Upper lobe of left lung (tissue), 6 donors: ENCODE measurements around the gene ITGAD. TPM values are rescaled to one million over a fixed set of nuclear protein-coding genes. Genes with fewer than 3 reads are reported as not detected.
A peak's percentile ranks its signal among the peaks of the same experiment; 100 is the strongest.

Source experiments
- ATAC-seq, 2 donors: fragments of 200-7000 bp; cut with Tn5 transposase; one replicate each; pipeline ENCODE4 v1.9.1; 2022; ENCODE audit warnings: mild to moderate bottlenecking in 2 of 2, moderate library complexity in 2 of 2; ENCODE audit not compliant: low FRiP score in 2 of 2
- DNase-seq, 2 donors: peaks; one replicate each; pipeline ENCODE4 v3.0.0-alpha.2; 2019 to 2020
- H3K27ac ChIP-seq, 4 donors: fragments of 200-600 bp; sonication (generic); one replicate each; pipeline ENCODE4 v1.5.1; 2016 to 2019
- H3K27me3 ChIP-seq, 4 donors: fragments of 200-600 bp; sonication (generic); one replicate each; pipeline ENCODE4 v1.5.1; 2017 to 2019
- H3K36me3 ChIP-seq, 4 donors: fragments of 200-600 bp; sonication (generic); one replicate each; pipeline ENCODE4 v1.5.1; 2016 to 2019
- H3K4me1 ChIP-seq, 4 donors: fragments of 200-600 bp; sonication (generic); one replicate each; pipeline ENCODE4 v1.5.1; 2018 to 2019
- H3K4me3 ChIP-seq, 4 donors: fragments of 200-600 bp; sonication (generic); one replicate each; pipeline ENCODE4 v1.5.1; 2017 to 2019; ENCODE audit warnings: mild to moderate bottlenecking in 2 of 4, moderate library complexity in 1 of 4
- H3K9me3 ChIP-seq, 4 donors: fragments of 200-600 bp; sonication (generic); one replicate each; pipeline ENCODE4 v1.5.1; 2018 to 2019
- CTCF ChIP-seq, 6 experiments: fragments of 450-650 bp in 4 of 6; fragments of 200-600 bp in 2 of 6; sonication (generic) in 2 of 6; IDR thresholded peaks; one replicate each; pipeline ENCODE4 v1.5.1; 2016 to 2019; ENCODE audit warnings: antibody characterized with exemption in 6 of 6
- EP300 ChIP-seq, 4 donors: sonication (generic); formaldehyde crosslinking; IDR thresholded peaks; one replicate each; pipeline ENCODE4 v1.5.1; 2017; ENCODE audit warnings: antibody characterized with exemption in 4 of 4, control low read depth in 2 of 4
- POLR2A ChIP-seq, 4 donors: fragments of 450-650 bp; IDR thresholded peaks; one replicate each; pipeline ENCODE4 v1.5.1; 2016 to 2017; ENCODE audit warnings: antibody characterized with exemption in 4 of 4, mild to moderate bottlenecking in 2 of 4
- POLR2AphosphoS5 ChIP-seq, 2 donors: sonication (generic); formaldehyde crosslinking; IDR thresholded peaks; one replicate each; pipeline ENCODE4 v1.5.1; 2017; ENCODE audit warnings: antibody characterized with exemption in 2 of 2
- WGBS, 2 donors: methylation state at CpG; one replicate each; pipeline ENCODE4 v1.1.5; 2017 to 2018; 5-methylcytosine and 5-hydroxymethylcytosine counted together
- total RNA-seq, 6 donors: library from RNA; depleted of rRNA in 4 of 6; stranded (reverse); fragments of >200 nt in 4 of 6; gene quantifications; one replicate each; pipeline versions ENCODE4 v1.1.0 to v1.2.1, GENCODE V29; 2016 to 2021
- donor health status: DM: no; HTN: no; CAD: no; lungs with moderate emphysema.
- donor health status: DM: no; HTN: yes; CAD: no; lungs with severe emphysema.

Gene ITGAD
- total RNA-seq, 6 donors from 2014 or later, result 0.15 to 0.69 (median 0.52) TPM; not detected in 3

DNA sequence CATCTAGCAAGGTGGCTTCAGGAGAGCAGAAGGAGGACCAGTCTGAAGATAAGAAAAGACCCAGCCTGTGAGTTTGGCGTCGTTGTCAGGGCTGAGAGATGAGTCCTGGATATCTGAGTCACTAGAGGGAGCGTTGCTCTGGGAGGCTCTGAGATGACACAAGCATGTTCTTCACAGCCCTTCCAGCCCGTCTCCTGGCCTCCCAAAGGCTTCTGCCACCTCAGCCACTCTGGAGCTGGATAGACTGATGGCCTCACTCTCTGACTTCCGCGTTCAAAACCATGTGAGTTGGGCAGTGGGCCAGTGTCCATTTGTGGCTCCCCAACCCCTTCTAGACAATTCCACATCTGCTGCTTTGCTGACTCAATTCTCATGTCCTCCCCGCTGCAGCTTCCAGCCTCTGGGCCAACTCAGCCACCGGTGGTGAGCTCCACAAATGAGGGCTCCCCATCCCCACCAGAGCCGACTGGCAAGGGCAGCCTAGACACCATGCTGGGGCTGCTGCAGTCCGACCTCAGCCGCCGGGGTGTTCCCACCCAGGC is 81.1 kb downstream of the ITGAD start:
- Histone ChIP-seq H3K4me1 (peaks cover 21 to 59% (median 30%) of the 10 kb centered on the region in 4 donors), H3K9me3 (no peaks in the 10 kb centered on the region), H3K4me3 (no peak overlapping the region), H3K36me3 (peaks cover 0 to 50% (median 14%) of the 10 kb centered on the region in 4 donors), H3K27ac (no peak overlapping the region), H3K27me3 (no peaks in the 10 kb centered on the region)
- no peak for ATAC-seq
- no peak for DNase-seq
- TF ChIP-seq CTCF (IDR thresholded peaks at IDR 0.05) (no peak), POLR2AphosphoS5 (IDR thresholded peaks at IDR 0.05) (no peak), POLR2A (IDR thresholded peaks at IDR 0.05) (no peak), EP300 (IDR thresholded peaks at IDR 0.05) (no peak)
- 81 to 87% methylated on average over 12 of the region's 12 CpGs for WGBS, 2 donors

GRCh38 chr16:31474773-31475738 is 81.9 kb downstream of the ITGAD start:
- Histone ChIP-seq H3K9me3 (no peaks in the 10 kb centered on the region), H3K4me1 (peaks cover 21 to 59% (median 30%) of the 10 kb centered on the region in 4 donors), H3K4me3 (no peak overlapping the region), H3K27ac (no peak overlapping the region), H3K36me3 (peaks cover 0 to 50% (median 14%) of the 10 kb centered on the region in 4 donors), H3K27me3 (no peaks in the 10 kb centered on the region)
- DNase-seq, result no peak
- TF ChIP-seq POLR2A (IDR thresholded peaks at IDR 0.05) (no peak), POLR2AphosphoS5 (IDR thresholded peaks at IDR 0.05) (no peak), EP300 (IDR thresholded peaks at IDR 0.05) (no peak), CTCF (IDR thresholded peaks at IDR 0.05) (no peak)
- WGBS, 2 donors, result 89 to 94% methylated on average over 12 of the region's 12 CpGs
- no peak for ATAC-seq

DNA sequence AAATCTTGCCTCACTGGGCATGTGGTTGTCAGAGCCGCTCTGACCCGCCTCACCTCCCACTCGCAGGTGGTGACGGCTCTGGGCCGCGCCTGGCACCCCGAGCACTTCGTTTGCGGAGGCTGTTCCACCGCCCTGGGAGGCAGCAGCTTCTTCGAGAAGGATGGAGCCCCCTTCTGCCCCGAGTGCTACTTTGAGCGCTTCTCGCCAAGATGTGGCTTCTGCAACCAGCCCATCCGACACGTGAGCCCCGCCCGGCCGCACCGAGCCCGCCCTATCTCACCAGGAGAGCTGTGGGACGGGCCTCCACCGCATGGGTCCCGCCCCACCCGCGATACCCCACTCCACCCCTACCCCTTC is 82.8 kb downstream of the ITGAD start:
- no peak for TF ChIP-seq EP300 (IDR thresholded peaks at IDR 0.05)
- no peak for TF ChIP-seq CTCF (IDR thresholded peaks at IDR 0.05)
- TF ChIP-seq POLR2A (IDR thresholded peaks at IDR 0.05), result no peak
- TF ChIP-seq POLR2AphosphoS5 (IDR thresholded peaks at IDR 0.05), result no peak
- ATAC-seq (no peak), DNase-seq (peak; percentile 64 to 88)
- Histone ChIP-seq H3K27ac (peak overlapping the region; percentile 8 to 95 (median 84)), H3K27me3 (no peaks in the 10 kb centered on the region), H3K4me3 (peak overlapping the region in 3 of 4 donors; percentile 46 to 60 (median 56)), H3K4me1 (peaks cover 21 to 54% (median 37%) of the 10 kb centered on the region in 4 donors), H3K36me3 (peaks cover 0 to 50% (median 14%) of the 10 kb centered on the region in 4 donors), H3K9me3 (no peaks in the 10 kb centered on the region)
- WGBS, 2 donors, result 79 to 82% methylated on average over 15 to 16 of the region's 26 CpGs

Other genes starting within 250 kb of the ITGAD start
- gene PRSS36, start 243.3 kb upstream of the ITGAD start, total RNA-seq, result 10 to 100 TPM in 2 of 6 donors, 1 to 10 TPM in 4; 1.4 to 61.8 (median 5.6) TPM
- 100 to 1,000 TPM in 3 of 6 donors, 10 to 100 TPM in 3; 65.7 to 258 (median 145) TPM for gene FUS, start 213.2 kb upstream of the ITGAD start, total RNA-seq
- gene PYCARD, start 190.6 kb upstream of the ITGAD start, total RNA-seq, result 100 to 1,000 TPM in 1 of 6 donors, 10 to 100 TPM in 5; 44.0 to 103 (median 83.7) TPM
- under 1 TPM in 1 of 6 donors, not detected in 5; 0.27 TPM for gene TRIM72, start 179.2 kb upstream of the ITGAD start, total RNA-seq
- not detected for gene PYDC1, start 176.2 kb upstream of the ITGAD start, total RNA-seq
- gene ITGAM, start 133.4 kb upstream of the ITGAD start, total RNA-seq, result 10 to 100 TPM; 12.3 to 65.2 (median 40.9) TPM
- gene ITGAX, start 38.2 kb upstream of the ITGAD start, total RNA-seq, result 100 to 1,000 TPM in 4 of 6 donors, 10 to 100 TPM in 2; 24.0 to 318 (median 134) TPM
- not detected for gene COX6A2, start 35.0 kb downstream of the ITGAD start, total RNA-seq
- gene ZNF843, start 49.5 kb downstream of the ITGAD start, total RNA-seq, result 1 to 10 TPM in 1 of 6 donors, under 1 TPM in 4, not detected in 1; 0.30 to 1.0 (median 0.77) TPM
- gene ARMC5, start 66.2 kb downstream of the ITGAD start, total RNA-seq, result 10 to 100 TPM in 5 of 6 donors, 1 to 10 TPM in 1; 6.6 to 18.9 (median 16.2) TPM
- 10 to 100 TPM; 21.0 to 62.8 (median 27.8) TPM for gene TGFB1I1, start 78.8 kb downstream of the ITGAD start, total RNA-seq
- gene SLC5A2, start 89.8 kb downstream of the ITGAD start, total RNA-seq, result 1 to 10 TPM in 4 of 6 donors, under 1 TPM in 2; 0.84 to 3.3 (median 1.2) TPM
- gene RUSF1, start 115.1 kb downstream of the ITGAD start, total RNA-seq, result 100 to 1,000 TPM in 1 of 6 donors, 10 to 100 TPM in 5; 46.8 to 132 (median 80.6) TPM
- gene AHSP, start 134.6 kb downstream of the ITGAD start, total RNA-seq, result not detected